HepG2 (cell line): Measurements from ENCODE around the gene FGGY. TPM values are rescaled to one million over a fixed set of nuclear protein-coding genes. Genes with fewer than 3 reads are reported as not detected.

Experiments used
- ATAC-seq: fragments of 200-7000 bp; cut with Tn5 transposase; 3 replicates; pipeline ENCODE4 v1.9.1; 2020; ENCODE audit warnings: mild to moderate bottlenecking, moderate library complexity
- BruUV-seq: library from RNA; stranded (reverse); fragments of 400-500 nt; replicated peaks from 2 replicates; lab custom pipeline; 2021; lab: Mats Ljungman, UMichigan
- CTCF ChIA-PET: fragments of 300-600 bp; formaldehyde crosslinking; extraction: SDS; loops from one replicate; lab custom pipeline; 2021; ENCODE audit warnings: low total read pairs, inconsistent platforms, low intra/inter-chr PET ratio; lab: Yijun Ruan, JAX
- POLR2A ChIA-PET: fragments of 350-600 bp; sonication (Branson Sonifier 250); formaldehyde crosslinking; loops from one replicate; lab custom pipeline; 2020; ENCODE audit warnings: antibody characterized with exemption, inconsistent platforms; lab: Yijun Ruan, JAX
- DNase-seq: peaks from one replicate; pipeline ENCODE4 v3.0.0-alpha.2; 2015; ENCODE audit warnings: low spot score
- FAIRE-seq: peaks from 3 replicates; lab custom pipeline; 2011; peaks lifted over from hg19 to GRCh38; lab: Jason Lieb, UNC
- H2AFZ ChIP-seq: one replicate; pipeline ENCODE4 v1.6.1; 2011; ENCODE audit warnings: low read length, inconsistent platforms
- H3K27ac ChIP-seq: fragments of 300-600 bp; 3 replicates; pipeline ENCODE4 v1.8.0; 2011; ENCODE audit warnings: mixed run types, mild to moderate bottlenecking, mixed read lengths, low read length, inconsistent platforms; ENCODE audit not compliant: insufficient read depth; ENCODE audit errors: extremely low read length
- H3K27me3 ChIP-seq, 2 experiments: fragments of 200-600 bp in 1 of 2; 2 replicates in 1 of 2; 3 replicates in 1 of 2; pipeline versions ENCODE4 v1.6.0 to v1.8.0; 2011; ENCODE audit warnings: low read length in 2 of 2, mild to moderate bottlenecking in 2 of 2, moderate library complexity in 2 of 2, inconsistent platforms in 1 of 2; ENCODE audit not compliant: insufficient read depth in 2 of 2, control insufficient read depth in 1 of 2
- H3K36me3 ChIP-seq, 2 experiments: fragments of 200-600 bp in 1 of 2; replicated peaks in 1 of 2; 2 replicates in 1 of 2; 3 replicates in 1 of 2; pipeline versions ENCODE4 v1.5.1 to v1.8.0; 2011; ENCODE audit warnings: low read length in 2 of 2, inconsistent platforms in 1 of 2; ENCODE audit not compliant: insufficient read depth in 2 of 2, control insufficient read depth in 1 of 2
- H3K4me1 ChIP-seq: 2 replicates; pipeline ENCODE4 v1.5.1; 2012; ENCODE audit warnings: low read length, inconsistent platforms; ENCODE audit not compliant: insufficient read depth
- H3K4me2 ChIP-seq: 2 replicates; pipeline ENCODE4 v1.6.0; 2011; ENCODE audit warnings: low read depth, low read length, inconsistent platforms
- H3K4me3 ChIP-seq, 3 experiments: fragments of 200-600 bp in 1 of 3; sonication (generic), shearing (Covaris generic) in 1 of 3; replicated peaks in 1 of 3; 2 replicates each; pipeline ENCODE4 v1.5.1; 2011 to 2016; ENCODE audit warnings: low read length in 3 of 3, inconsistent platforms in 2 of 3, low read depth in 2 of 3, mild to moderate bottlenecking in 2 of 3, control low read depth in 1 of 3, mixed read lengths in 1 of 3; ENCODE audit not compliant: insufficient read depth in 1 of 3
- H3K79me2 ChIP-seq: one replicate; pipeline ENCODE4 v1.6.1; 2011; ENCODE audit warnings: low read length, inconsistent platforms; ENCODE audit not compliant: insufficient read depth
- H3K9ac ChIP-seq: 2 replicates; pipeline ENCODE4 v1.6.0; 2011; ENCODE audit warnings: mild to moderate bottlenecking, low read depth, low read length, inconsistent platforms; ENCODE audit not compliant: insufficient read depth
- H3K9me3 ChIP-seq: 2 replicates; pipeline ENCODE4 v1.5.1; 2012; ENCODE audit warnings: mild to moderate bottlenecking, low read length
- H4K20me1 ChIP-seq: 2 replicates; pipeline ENCODE4 v1.6.0; 2011; ENCODE audit warnings: inconsistent platforms, mild to moderate bottlenecking, low read length, moderate library complexity; ENCODE audit not compliant: insufficient read depth
- HDAC1 ChIP-seq: sonication (generic); formaldehyde crosslinking; IDR thresholded peaks from 2 replicates; pipeline ENCODE4 v1.5.1; 2020; ENCODE audit warnings: mild to moderate bottlenecking, missing genetic modification reagents
- MXD4 ChIP-seq: IDR thresholded peaks from 2 replicates; pipeline ENCODE4 v1.6.1; 2016; ENCODE audit warnings: mild to moderate bottlenecking, missing biosample characterization, missing genetic modification reagents
- MXI1 ChIP-seq: IDR thresholded peaks from 3 replicates; pipeline ENCODE4 v1.6.1; 2012; ENCODE audit warnings: low read depth, low read length, inconsistent platforms, borderline replicate concordance
- RFX1 ChIP-seq: fragments of 450-650 bp; IDR thresholded peaks from 2 replicates; pipeline ENCODE4 v1.6.1; 2017
- RFX3 ChIP-seq: IDR thresholded peaks from 2 replicates; pipeline ENCODE4 v1.6.1; 2016; ENCODE audit warnings: missing biosample characterization, missing genetic modification reagents
- TGIF2 ChIP-seq: IDR thresholded peaks from 2 replicates; pipeline ENCODE4 v1.6.1; 2016; ENCODE audit warnings: control low read depth, missing compliant biosample characterization
- ZNF101 ChIP-seq: sonication (generic); formaldehyde crosslinking; IDR thresholded peaks from 2 replicates; pipeline ENCODE4 v1.4.0; 2020; ENCODE audit warnings: mild to moderate bottlenecking, low read depth, missing genetic modification reagents, borderline replicate concordance
- ZNF451 ChIP-seq: sonication (generic); formaldehyde crosslinking; IDR thresholded peaks from 2 replicates; pipeline ENCODE4 v1.5.0; 2020; ENCODE audit warnings: mild to moderate bottlenecking, missing genetic modification reagents
- ZNF7 ChIP-seq: IDR thresholded peaks from 2 replicates; pipeline ENCODE4 v1.6.1; 2016; ENCODE audit warnings: missing biosample characterization, missing genetic modification reagents
- ZNF720 ChIP-seq: sonication (generic); formaldehyde crosslinking; IDR thresholded peaks from 2 replicates; pipeline ENCODE4 v1.4.0; 2020; ENCODE audit warnings: missing genetic modification reagents
- WGBS: methylation state at CpG from one replicate; pipeline ENCODE4 v1.1.6; 2017; ENCODE audit warnings: low lambda C conversion rate; 5-methylcytosine and 5-hydroxymethylcytosine counted together
- in situ Hi-C: cut with HindIII; loops from 2 replicates; pipeline ENCODE4 v1.10.0; 2017; ENCODE audit warnings: low pct_unique_long_range_greater_than_20kb; ENCODE audit not compliant: extremely low pct_ligation_motif_present
- intact Hi-C: fragments of 100-400 bp; cut with micrococcal nuclease; formaldehyde crosslinking; loops from one replicate; pipeline ENCODE4 v1.10.0; 2022; ENCODE audit not compliant: unreplicated experiment
- polyA plus RNA-seq, 8 experiments: library from polyadenylated mRNA; depleted of rRNA in 3 of 8; stranded (reverse) in 7 of 8; unstranded in 1 of 8; fragments of >200 nt; fragmentation: Illumina TruSeq in 4 of 8; extraction: Trizol in 4 of 8; gene quantifications; 2 replicates each; pipeline versions ENCODE4 v1.2.1 to v1.2.3, GENCODE V29; 2011 to 2016; ENCODE audit warnings: low read depth in 4 of 8, missing spikeins in 1 of 8, mixed read lengths in 1 of 8; ENCODE audit not compliant: insufficient read depth in 1 of 8
- total RNA-seq, 5 experiments: library from RNA; depleted of rRNA; stranded (reverse); fragments of >200 nt; fragmentation: Illumina TruSeq; extraction: Trizol; gene quantifications; 2 replicates each; pipeline ENCODE4 v1.2.3, GENCODE V29; 2016; ENCODE audit warnings: low read depth in 1 of 5
- TF ChIP-seq, protein P1 (sequence below): sonication (generic); formaldehyde crosslinking; conservative IDR thresholded peaks from 2 replicates; pipeline ENCODE4 v1.4.0; 2020; ENCODE audit warnings: missing genetic modification reagents

FGGY gene
- total and polyA plus RNA-seq, 2 of the 13 experiments (the other 11 are each of a cell fraction or from before 2014, with no cell fraction given): 15.7 to 27.5 TPM

DNA sequence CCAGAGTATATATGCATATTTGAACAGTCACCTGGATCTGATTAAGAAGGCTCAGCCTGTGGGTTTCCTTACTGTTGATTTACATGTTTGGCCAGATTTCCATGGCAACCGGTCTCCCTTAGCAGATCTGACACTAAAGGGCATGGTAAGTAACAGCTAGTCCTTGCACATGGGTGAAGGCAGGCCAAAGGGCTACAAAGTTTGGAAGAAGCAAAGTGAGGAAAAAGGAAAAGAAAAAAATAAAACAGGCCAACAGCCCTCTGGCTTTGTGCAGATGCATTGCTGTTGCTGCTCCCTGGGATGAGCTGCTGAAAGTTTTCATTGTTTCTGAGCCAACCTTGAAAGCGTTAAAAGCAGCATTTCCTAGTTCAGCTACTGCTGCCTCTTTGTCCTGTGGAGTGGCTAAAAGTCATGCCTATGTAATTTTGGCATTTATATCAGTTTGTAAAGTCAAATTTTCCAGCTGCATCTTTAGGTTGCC lies 341.4 kb downstream of the FGGY start:
- no peaks in the 10 kb centered on the region for H3K36me3 ChIP-seq
- H3K27me3 ChIP-seq: no peaks in the 10 kb centered on the region
- in situ Hi-C loops: no loop called here
- DNase-seq: peak; percentile 81
- ChIA-PET CTCF (no interaction called here), POLR2A (no interaction called here)
- TF ChIP-seq ZNF7 (CRISPR knock-in tag) (peak; percentile 15; the same call in 1 of the 2 replicates), MXD4 (0 out of 2 replicates have a peak, but pooled peaks have one; percentile 59), HDAC1 (CRISPR knock-in tag) (0 out of 2 replicates have a peak, but pooled peaks have one; percentile 22), ZNF451 (no peak), MXI1 (peak; percentile 79; the same call in 1 of the 3 replicates), TGIF2 (peak; percentile 67; the same call in 1 of the 2 replicates), RFX3 (peak; percentile 71), RFX1 (peak; percentile 57)
- TF ChIP-seq, protein P1, sequence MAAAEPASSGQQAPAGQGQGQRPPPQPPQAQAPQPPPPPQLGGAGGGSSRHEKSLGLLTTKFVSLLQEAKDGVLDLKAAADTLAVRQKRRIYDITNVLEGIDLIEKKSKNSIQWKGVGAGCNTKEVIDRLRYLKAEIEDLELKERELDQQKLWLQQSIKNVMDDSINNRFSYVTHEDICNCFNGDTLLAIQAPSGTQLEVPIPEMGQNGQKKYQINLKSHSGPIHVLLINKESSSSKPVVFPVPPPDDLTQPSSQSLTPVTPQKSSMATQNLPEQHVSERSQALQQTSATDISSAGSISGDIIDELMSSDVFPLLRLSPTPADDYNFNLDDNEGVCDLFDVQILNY: no peak
- intact Hi-C loops: no loop called here
- ATAC-seq: peak; percentile 81
- peak; percentile 8 for FAIRE-seq
- H3K27ac ChIP-seq: peak overlapping the region; percentile 52
- no peak overlapping the region for H3K9ac ChIP-seq
- BruUV-seq: no TSS peak
- 86% methylated on average over 2 of the region's 2 CpGs for WGBS
- no peaks in the 10 kb centered on the region for H4K20me1 ChIP-seq
- no peaks in the 10 kb centered on the region for H3K79me2 ChIP-seq
- no peak overlapping the region for H2AFZ ChIP-seq
- H3K4me2 ChIP-seq: no peak overlapping the region
- H3K9me3 ChIP-seq: no peaks in the 10 kb centered on the region
- no peak overlapping the region for H3K4me3 ChIP-seq
- peaks cover 51% of the 10 kb centered on the region for H3K4me1 ChIP-seq

DNA sequence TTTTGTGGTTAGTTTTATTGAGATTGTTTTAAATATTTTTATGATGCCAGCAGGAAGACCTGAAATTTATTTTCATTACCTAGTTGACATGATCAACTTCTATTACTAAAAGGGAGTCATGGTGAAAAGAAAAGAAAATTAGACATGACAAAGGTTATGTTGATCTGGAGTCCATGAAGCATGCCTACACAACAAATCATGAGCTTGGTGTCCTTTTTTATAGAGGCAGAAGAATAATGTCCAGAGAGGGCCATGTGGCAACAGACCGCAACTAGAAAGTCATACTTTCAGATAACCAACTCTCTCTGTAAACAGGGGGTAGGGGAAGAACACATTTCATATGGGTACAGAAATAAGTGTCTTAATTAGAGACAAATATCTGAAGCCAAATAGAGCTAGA lies 342.4 kb downstream of the FGGY start:
- no peaks in the 10 kb centered on the region for H3K79me2 ChIP-seq
- H3K9ac ChIP-seq: no peak overlapping the region
- ChIA-PET POLR2A (no interaction called here), CTCF (no interaction called here)
- no peak overlapping the region for H2AFZ ChIP-seq
- 100% methylated on average over 1 of the region's 1 CpG for WGBS
- H4K20me1 ChIP-seq: no peaks in the 10 kb centered on the region
- FAIRE-seq (no peak), DNase-seq (no peak), ATAC-seq (no peak)
- TF ChIP-seq ZNF720 (no peak), ZNF101 (CRISPR knock-in tag) (no peak)
- intact Hi-C loops (no loop called here), in situ Hi-C loops (no loop called here)
- no peak overlapping the region for H3K4me2 ChIP-seq
- H3K4me1 ChIP-seq: peaks cover 60% of the 10 kb centered on the region
- no TSS peak for BruUV-seq
- no peaks in the 10 kb centered on the region for H3K27me3 ChIP-seq
- no peak overlapping the region for H3K4me3 ChIP-seq
- H3K36me3 ChIP-seq: no peaks in the 10 kb centered on the region
- no peaks in the 10 kb centered on the region for H3K9me3 ChIP-seq
- no peak overlapping the region for H3K27ac ChIP-seq
